ENCODE data around the gene ATP6V0A4.

ATP6V0A4 gene

GRCh38 chr7:138835087-138835486, 37.1 kb upstream of the ATP6V0A4 start:
- TF ChIP-seq CTCF (IDR thresholded peaks at IDR 0.05; ENCODE audit: extremely low read depth, insufficient read depth, missing control alignments): no peak
- DNase-seq (ENCODE audit: low spot score): no peak
- in situ Hi-C loops (cut with MboI; ENCODE audit: low pct_unique_long_range_greater_than_20kb, low sequenced_read_pairs, unreplicated experiment): no loop called here

- in situ Hi-C loops (cut with MboI; ENCODE audit: low pct_unique_long_range_greater_than_20kb, low sequenced_read_pairs, unreplicated experiment): no loop called here
- no peak for TF ChIP-seq CTCF (IDR thresholded peaks at IDR 0.05; ENCODE audit: extremely low read depth, insufficient read depth, missing control alignments)
- no peak for DNase-seq (ENCODE audit: low spot score)
These were observed 36.6 kb upstream of the ATP6V0A4 start for GRCh38 chr7:138834583-138834982.

GRCh38 chr7:138833596-138833995, 35.6 kb upstream of the ATP6V0A4 start:
- no peak for DNase-seq (ENCODE audit: low spot score)
- in situ Hi-C loops (cut with MboI; ENCODE audit: low pct_unique_long_range_greater_than_20kb, low sequenced_read_pairs, unreplicated experiment): no loop called here
- TF ChIP-seq CTCF (IDR thresholded peaks at IDR 0.05; ENCODE audit: extremely low read depth, insufficient read depth, missing control alignments): no peak

- no peak for DNase-seq (ENCODE audit: low spot score)
- in situ Hi-C loops (cut with MboI; ENCODE audit: low pct_unique_long_range_greater_than_20kb, low sequenced_read_pairs, unreplicated experiment): no loop called here
- TF ChIP-seq CTCF (IDR thresholded peaks at IDR 0.05; ENCODE audit: extremely low read depth, insufficient read depth, missing control alignments): no peak
These were observed 35.0 kb upstream of the ATP6V0A4 start for GRCh38 chr7:138832966-138833365.

GRCh38 chr7:138829335-138829734, 31.3 kb upstream of the ATP6V0A4 start:
- no peak for DNase-seq (ENCODE audit: low spot score)
- in situ Hi-C loops (cut with MboI; ENCODE audit: low pct_unique_long_range_greater_than_20kb, low sequenced_read_pairs, unreplicated experiment): no loop called here
- TF ChIP-seq CTCF (IDR thresholded peaks at IDR 0.05; ENCODE audit: extremely low read depth, insufficient read depth, missing control alignments): no peak

GRCh38 chr7:138828302-138828701, 30.3 kb upstream of the ATP6V0A4 start:
- in situ Hi-C loops (cut with MboI; ENCODE audit: low pct_unique_long_range_greater_than_20kb, low sequenced_read_pairs, unreplicated experiment): no loop called here
- TF ChIP-seq CTCF (IDR thresholded peaks at IDR 0.05; ENCODE audit: extremely low read depth, insufficient read depth, missing control alignments): no peak
- no peak for DNase-seq (ENCODE audit: low spot score)
